HG03521 (cell line): ENCODE results near the gene MUC5AC.
"Not testable (repeated sequence)": the region's sequence is repeated elsewhere in the genome, so short reads cannot be mapped to it uniquely, and the experiment has no call there.

ENCODE experiments used
- ATAC-seq: cut with Tn5 transposase; IDR thresholded peaks from one replicate; pipeline ENCODE4 v1.9.1; 2021; ENCODE audit warnings: mild to moderate bottlenecking, moderate library complexity; ENCODE audit not compliant: unreplicated experiment

Gene MUC5AC

GRCh38 chr11:1203505-1204271 is 45.9 kb downstream of the MUC5AC start:
- no peak for ATAC-seq

- no peak for ATAC-seq
These were observed 46.8 kb downstream of the MUC5AC start for GRCh38 chr11:1204381-1205101.

DNA sequence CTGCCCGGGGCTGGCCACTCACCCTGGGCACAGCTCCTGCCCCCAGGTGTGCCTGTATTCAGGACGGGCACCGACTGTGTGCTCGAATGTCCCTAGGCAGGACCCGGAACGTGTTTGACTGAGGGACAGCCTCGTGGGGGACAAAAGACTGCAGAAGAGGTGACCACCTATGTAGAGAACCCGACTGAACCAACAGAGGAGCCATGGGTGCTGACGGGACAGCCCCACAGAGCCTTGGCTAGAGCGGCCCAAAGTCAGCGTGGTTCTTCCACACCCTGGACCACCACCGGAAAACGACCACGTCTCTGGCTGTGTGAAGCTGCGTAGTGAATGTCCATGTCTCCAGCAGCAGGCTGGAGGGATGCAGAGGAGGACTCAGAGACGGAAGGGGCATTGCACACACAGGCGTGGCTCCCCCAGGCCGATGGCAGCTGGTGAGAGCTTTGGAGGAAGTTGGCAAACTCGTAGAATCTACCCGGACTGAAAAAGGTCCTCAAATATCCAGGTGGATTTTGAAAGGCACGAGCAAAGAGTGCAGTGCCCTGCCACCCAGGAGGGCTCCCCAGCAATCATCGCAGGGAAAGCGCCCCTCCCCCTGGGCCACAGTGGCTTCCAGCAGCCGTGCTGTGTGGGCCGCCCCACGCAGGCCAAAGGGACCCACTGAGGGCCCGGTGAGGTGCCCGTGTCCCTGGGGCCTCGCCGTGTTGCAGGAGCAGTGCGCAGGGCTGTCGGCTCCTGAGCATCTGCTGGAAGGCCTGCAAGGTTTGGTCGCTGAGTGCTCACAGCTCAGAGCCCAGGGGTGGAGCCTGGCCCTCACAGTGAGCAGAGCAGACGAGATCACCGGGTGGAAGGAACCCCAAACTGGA is 47.6 kb downstream of the MUC5AC start:
- ATAC-seq: no peak

GRCh38 chr11:1205987-1206331 is 48.2 kb downstream of the MUC5AC start:
- no peak for ATAC-seq

- ATAC-seq: no peak
These were observed 48.9 kb downstream of the MUC5AC start for GRCh38 chr11:1206391-1207271.

DNA sequence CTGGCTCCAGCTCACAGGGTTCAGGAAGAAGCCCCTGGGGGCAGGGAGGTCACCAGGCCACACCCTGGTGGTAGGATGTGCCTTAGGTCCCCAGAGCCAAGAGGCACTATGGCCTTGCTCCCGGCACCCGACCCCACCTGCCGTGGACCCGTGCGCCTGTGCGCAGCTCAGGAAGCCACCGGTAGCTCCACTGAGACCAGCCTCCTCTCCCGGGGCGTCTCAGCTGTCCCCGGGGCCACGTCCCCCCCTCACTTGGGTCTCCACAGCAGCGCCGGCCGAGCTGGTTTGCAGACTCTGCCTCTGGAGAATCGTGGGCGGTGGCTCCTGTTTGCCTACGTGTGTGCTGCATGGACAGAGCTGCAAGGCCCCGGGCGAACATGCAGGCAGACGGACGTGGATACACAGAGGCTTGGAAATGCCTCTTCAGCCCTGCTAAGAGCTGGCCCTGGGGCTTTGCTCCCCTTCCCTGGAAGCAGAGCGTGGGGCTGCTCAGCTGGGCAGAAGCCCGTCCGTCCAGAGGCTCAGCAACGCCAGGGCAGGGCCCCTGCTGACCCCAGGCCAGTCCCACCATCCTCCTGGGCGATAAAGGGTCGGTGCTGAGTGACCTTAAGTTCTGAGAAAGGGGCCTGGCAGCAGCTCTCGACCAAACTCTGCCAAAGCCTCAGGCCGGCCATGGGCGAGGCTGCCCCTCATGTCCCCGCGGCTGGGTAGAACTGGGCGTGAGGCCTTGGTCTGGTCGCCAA is 49.8 kb downstream of the MUC5AC start:
- ATAC-seq: no peak

GRCh38 chr11:1208144-1208393 is 50.3 kb downstream of the MUC5AC start:
- no peak for ATAC-seq

DNA sequence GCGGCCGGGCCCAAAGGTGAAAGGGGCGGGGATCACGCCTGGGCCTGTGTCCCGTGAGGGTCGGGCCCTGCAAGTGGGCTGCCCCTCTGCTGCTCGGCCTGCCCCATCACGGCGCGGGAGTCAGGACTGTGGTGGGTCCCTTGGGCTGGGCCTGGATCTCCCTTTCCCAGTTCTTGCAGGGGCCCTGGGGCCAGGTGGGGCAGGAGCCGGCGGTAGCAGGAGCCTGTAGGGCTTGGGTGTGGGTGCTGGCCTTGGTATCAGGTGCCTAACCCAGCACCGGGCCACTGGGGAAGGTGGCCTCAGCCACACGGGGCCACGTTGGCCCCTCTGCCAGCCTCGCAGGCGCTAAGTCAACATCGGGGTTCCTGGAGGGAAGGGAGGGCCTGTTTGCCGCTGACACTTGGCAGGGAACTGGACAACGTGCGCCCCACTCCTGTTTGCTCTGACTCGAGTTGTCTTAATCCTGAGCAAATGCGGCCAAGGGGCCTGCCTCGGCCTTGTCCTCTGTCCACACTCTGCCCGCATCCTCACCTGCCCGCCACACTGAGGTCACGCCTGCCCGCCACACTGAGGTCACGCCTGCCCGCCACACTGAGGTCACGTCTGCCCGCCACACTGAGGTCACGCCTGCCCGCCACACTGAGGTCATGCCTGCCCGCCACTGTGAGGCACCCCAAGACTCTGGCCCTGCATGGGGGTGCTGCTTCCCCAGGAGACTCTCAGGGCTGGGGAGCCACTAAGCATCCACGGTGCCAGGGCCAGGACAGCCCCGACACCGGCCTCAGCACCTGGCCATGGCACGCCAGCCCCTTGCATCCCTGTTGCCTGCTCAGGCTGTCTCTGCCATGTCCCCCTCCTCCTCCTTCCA is 50.9 kb downstream of the MUC5AC start:
- no peak for ATAC-seq

DNA sequence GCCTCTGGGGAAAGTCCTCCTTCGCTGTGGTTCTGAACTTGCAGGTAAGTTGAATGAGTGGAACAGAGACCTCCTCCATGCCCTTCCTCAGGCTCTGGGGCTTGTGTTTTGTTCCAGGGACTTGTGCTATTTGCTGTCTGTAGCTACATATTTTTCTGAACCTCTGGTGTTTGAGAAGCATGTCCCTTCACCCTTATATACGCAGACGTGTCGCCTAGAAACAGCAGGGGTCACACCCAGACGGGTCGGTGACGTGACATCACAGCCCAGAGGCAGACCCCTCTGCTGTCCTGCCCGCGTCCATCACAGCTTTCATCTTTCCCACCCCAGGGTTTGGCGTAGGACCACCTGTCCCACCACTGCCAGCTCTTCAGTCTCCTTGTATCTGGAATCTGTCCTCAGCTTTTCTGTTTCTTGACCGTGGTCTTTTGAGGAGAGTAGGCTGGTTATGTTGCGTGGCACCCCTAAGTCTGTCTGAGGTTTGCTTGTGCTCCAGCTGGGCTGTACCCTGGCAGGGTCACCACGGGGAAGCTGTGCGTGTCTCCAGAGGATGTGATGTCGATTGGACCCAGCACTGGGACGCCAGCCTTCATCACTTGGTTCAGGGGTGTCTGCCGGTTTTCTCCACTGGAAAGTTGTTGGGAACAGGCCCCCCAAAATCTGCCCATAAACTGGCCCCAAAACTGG is 51.8 kb downstream of the MUC5AC start:
- no peak for ATAC-seq

- ATAC-seq: no peak
These were observed 54.1 kb downstream of the MUC5AC start for GRCh38 chr11:1211838-1212237.

GRCh38 chr11:1215826-1216225 is 58.1 kb downstream of the MUC5AC start:
- ATAC-seq: not testable (repeated sequence)

DNA sequence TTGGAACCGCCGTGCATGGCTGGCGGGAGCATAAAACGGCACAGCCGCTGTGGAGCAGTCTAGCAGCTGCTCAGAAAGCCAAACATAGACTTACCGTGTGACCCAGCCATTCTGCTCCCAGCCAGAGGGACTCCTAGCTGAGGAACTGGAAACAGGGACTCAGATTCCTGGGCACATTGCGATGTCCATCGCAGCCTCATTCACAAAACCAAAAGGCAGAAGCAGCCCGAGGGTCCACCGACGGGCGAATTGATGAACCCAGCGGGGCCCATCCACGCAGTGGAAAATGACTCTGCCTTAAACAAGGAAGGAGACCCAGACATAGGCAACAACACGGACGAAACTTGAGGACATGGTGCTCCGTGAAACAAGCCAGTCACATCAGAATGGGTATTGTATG is 59.4 kb downstream of the MUC5AC start:
- ATAC-seq: no peak

- ATAC-seq: no peak
These were observed 60.6 kb downstream of the MUC5AC start for GRCh38 chr11:1218256-1218787.

DNA sequence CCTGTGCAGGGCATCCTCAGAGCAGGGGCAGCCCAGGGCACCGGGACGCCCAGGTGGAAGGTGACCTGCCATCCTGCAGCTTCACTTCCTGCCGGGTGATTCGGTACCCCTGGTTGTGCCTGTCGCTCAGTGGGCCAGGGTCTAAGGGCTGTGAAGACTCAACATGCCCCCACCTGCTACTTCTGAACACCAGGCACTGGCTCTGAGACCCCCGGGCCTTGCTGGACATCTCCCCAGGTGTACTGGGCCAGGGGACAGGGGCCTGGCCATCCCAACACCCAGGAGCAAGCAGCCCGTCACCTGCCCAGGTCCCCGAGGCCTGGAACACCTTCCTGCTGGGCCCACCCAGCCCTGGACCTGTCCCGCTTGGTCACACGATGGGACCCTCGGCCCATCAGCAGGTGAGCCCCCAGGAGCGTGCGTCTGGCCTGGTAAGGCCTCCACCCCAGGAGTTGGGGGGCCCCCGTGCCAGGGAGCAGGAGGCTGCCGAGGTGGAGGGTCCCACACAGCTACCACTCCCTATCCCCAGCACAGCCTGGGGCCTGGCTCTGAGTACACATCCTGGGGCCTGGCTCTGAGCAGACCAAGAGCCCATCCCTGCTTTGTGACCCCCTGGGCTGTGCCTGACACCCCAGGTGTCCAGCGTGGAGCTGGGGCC is 61.2 kb downstream of the MUC5AC start:
- ATAC-seq: no peak

- no peak for ATAC-seq
These were observed 61.7 kb downstream of the MUC5AC start for GRCh38 chr11:1219446-1219833.

DNA sequence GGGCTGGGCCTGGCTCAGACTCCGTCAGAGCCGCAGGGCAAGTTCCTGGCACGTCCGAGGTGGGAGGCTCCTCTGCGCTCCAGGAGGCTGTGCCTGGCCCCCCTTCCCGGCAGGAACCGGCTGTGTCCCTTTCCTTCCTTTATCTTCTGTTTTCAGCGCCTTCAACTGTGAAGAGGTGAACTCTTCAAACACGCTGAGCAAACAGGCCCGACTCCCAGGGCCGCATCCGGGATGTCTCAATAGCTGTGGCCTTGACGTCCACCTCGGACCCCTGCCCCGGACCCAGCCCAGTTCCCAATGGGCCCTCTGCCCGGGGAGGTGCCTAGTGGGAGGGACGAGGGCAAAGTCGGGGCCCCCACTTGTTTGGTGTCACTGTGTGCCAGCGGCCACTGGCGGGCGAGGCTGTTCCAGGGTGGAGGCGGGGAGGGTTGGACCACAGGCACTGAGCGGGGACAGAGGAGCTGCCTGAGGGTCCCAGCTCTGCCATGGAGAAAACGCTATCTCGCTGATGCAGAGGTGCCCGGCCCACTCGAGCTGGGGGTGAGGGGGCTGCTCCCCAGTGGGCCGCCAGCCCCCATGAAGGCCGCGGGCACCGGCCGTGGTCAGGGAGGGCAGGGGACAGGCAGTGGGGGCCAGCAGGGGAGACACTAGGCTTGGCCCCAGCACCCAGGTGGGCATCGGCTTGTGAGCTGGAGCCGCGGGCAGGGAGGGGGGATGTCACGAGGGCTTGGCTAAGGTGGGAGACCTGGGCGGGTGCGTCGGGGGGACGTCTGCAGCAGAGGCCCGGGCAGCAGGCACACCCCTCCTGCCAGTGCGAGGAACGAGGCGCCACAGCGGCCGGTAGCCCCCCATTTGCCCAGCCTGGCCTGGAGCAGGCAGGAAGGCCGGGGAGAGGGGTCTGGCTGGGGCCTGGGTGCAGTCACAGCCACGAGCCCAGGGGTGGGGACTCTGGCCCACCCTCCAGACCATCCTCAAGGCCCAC is 62.4 kb downstream of the MUC5AC start:
- no peak for ATAC-seq
